ENCODE results near the gene RIPPLY1.

DNA sequence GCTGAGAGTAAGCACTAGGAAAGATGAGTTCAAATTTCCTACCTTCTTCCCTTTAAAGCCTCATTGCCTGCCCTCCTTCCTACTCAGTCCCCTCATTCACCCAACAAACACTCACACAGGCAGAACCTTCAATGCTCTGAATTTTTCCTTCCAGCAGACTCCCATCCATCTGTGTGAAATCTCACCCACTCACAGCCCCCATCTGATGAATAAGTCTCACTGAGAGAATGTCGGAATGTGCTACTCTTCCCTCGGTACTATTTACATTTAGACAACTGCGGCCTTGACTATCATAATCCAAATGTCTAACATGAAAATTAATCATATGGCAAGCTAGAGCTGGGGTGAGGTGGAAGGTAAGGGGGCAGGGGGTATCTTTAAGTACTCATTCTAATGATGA lies 36.4 kb upstream of the RIPPLY1 start:
- TF ChIP-seq GATA3 (IDR thresholded peaks at IDR 0.05; ENCODE audit: low read depth, low read length) (no peak), GATA2 (IDR thresholded peaks at IDR 0.05; ENCODE audit: low read depth, low read length) (no peak)
